HG03095 (cell line): Measurements from ENCODE around the gene GPR37.
A peak's percentile ranks its signal among the peaks of the same experiment; 100 is the strongest.

Experiments used
- ATAC-seq: cut with Tn5 transposase; IDR thresholded peaks from one replicate; pipeline ENCODE4 v1.9.1; 2021; ENCODE audit warnings: moderate library complexity; ENCODE audit not compliant: unreplicated experiment

GPR37 gene, protein sequence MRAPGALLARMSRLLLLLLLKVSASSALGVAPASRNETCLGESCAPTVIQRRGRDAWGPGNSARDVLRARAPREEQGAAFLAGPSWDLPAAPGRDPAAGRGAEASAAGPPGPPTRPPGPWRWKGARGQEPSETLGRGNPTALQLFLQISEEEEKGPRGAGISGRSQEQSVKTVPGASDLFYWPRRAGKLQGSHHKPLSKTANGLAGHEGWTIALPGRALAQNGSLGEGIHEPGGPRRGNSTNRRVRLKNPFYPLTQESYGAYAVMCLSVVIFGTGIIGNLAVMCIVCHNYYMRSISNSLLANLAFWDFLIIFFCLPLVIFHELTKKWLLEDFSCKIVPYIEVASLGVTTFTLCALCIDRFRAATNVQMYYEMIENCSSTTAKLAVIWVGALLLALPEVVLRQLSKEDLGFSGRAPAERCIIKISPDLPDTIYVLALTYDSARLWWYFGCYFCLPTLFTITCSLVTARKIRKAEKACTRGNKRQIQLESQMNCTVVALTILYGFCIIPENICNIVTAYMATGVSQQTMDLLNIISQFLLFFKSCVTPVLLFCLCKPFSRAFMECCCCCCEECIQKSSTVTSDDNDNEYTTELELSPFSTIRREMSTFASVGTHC

DNA sequence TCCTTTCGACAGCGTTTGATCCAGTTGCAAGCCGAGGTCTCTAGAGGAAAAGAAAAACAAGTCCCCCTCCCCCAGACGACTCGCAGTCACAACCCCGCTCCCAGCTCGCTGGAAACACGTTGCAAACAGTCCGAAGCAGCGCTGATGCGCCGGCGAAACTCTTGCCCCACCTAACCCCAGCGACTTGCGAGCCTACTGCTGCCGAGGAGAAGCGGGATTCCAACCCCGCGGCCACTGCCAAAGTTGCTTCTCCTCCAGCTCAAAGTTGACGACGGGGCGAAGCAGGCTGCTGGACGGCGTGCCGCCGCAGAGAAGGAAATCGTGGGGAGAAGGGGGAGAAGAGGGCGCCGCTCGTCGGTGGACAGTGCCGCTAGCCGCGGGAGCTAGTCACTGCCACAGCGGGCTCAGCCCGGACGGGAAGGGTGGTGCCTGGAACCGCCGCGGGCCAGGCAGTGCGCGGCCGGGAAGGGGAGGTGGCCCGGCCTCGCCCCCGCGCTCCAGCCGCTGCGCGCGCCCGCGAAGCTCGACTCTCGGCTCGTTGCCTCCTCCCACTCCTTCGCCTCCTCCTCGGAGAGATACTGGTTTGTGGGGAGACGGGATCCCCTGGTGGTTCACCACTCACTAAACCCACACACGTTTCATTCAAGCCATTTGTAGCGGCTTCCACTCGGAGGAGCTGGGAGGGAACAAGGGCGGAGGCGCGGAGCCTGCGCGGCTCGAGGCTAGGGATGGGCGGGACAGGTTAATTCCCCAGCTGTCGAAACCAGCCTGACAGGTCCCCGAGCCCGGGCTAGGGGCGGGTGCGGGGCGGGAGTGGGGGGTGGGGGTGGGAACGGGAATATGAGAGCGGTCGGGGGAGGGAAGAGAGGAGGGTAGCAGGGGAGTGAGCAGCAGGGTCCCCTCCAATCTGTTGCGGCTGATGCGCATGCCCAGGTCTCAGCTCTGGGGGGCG lies at the start of gene GPR37:
Gene GPR37, minus strand, starts transcription at position 392 of the 952 bp plus-strand sequence. CDS start 816 bp downstream, outside the sequence.
- ATAC-seq, result peak; percentile 67

DNA sequence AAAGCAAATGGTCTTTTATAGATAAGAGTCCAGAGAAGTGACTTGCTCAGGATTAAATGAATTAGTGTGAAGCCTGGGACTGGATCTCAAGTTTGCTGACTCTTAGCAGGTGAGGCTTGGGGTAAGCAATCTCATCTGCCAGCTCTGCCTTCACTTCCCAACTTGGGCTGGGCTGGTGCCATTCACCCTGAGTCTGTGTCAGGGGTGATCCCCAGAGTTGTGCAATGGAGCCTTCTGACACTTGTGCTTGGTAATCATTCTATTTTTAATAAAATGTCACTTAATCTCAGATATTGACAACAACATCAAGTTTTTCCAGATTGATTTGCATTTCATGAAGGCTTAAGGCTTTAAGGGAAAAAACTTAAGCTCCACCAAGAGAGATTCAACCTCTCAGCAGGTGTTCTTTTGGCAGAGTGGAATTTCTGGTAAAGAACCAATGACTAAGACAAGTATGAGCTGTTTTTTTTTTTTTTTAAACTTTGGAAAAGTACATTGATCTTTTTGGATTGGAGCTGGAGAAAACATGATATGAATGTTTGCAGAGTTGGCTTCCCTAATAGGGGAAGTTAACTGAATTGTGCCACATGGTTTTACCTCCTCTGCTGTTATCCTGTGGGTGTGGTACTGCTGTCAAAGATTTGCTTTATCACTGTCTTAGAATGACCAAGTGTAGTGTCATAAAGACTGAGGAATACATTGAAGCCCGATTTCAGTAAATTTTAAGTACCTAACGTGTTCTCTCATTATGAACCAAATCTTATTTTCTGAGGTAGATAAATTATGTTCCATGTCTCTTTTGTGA lies 48.6 kb upstream of the GPR37 start:
- no peak for ATAC-seq

DNA sequence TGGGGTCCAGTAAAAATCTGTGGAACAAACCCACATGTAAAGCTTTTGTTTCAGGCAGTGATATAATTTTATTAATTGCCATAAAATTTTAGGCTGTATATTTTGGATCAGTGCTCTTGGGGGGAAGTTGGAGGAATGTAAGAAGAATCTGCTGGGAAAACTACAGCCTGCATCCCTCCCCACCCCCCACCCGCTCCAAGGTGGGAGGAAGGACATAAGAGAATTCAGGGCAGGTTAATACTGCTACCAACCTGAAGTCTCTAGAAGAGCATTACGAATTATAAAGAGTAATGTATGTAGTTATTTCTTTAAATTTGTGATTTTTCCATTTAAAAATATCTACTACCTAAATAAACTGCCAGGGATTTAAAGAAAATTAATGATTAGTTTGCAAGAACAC lies 47.2 kb upstream of the GPR37 start:
- no peak for ATAC-seq

DNA sequence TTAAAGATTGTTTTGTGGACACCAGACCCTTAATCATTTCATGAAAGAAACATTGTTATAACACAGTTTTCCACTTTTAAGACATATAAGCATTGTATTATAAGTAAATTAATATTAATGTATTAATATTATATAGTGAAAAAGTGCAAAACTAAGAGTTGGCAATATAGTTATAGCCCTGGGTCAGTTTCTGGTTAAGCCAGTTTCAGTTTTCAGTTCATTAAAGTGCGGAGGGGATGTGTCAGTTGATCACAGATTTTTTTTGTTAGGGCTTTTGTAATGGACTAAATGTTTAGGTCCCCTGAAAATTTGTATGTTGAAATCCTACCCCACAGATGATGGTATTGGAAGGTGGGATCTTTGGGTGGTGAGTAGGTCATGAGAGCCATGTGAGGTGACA lies 45.7 kb upstream of the GPR37 start:
- ATAC-seq, result no peak

DNA sequence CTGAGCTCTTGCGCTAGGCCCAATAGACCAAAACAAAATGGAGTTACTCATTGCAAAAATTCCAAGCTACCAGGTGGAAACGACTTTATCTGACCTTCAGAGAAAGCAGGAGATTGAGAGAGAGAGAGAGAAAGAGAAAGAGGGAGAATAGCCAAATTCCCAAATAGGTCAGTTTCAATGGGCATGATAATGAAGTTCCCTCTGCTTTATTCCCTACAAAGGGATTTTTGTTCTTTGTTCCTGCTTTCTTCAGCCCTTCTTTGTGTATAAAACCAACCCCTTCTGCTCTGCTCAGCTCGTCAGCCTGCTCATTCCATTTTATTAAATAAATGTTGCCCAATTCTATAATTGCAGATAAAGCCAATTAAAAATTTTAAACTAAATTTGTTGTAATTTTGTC lies 45.0 kb upstream of the GPR37 start:
- no peak for ATAC-seq

DNA sequence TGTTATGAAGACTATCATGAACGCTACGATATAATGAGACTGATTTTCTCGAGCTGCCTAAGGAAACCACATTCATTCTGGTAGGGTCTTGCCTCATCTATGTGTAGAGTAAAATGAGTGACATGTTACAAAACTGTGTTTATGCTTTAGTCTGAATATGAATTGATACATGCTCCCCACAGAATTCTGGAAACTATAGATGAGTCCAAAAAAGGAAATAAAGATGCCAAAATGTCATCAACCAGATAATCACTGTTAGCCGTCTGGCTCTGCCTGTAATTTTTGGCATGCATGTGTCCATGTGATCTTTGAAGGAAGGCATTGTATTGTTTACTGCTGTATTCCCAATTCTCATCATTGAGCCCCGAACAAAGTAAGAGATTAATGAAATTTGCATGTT lies 42.6 kb upstream of the GPR37 start:
- ATAC-seq, result no peak

DNA sequence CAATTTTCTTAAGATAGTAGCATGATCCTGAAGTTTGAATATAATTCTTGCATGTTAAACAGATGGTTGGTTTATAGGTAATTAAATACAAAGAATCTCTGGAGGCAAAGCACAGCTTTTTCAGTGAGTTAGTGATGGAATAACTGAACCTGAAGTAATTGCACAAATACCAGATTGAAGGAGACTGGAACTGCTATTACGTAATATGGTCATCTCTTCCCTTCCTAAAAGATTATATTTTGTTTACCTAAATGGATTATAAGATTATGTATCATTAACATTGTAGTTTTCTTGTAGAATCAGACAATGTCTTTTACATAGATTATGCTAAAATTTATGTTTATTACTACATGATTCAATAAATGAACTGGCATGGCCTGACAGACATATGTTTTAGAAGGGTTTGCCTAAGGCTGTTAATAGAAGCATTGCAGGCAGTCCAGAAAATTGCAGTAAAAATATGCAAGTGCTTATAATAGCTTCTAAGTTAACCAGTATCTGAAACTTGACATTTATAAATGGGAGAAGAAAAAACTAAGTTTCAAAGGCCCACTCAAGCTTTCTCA lies 35.8 kb upstream of the GPR37 start:
- no peak for ATAC-seq

DNA sequence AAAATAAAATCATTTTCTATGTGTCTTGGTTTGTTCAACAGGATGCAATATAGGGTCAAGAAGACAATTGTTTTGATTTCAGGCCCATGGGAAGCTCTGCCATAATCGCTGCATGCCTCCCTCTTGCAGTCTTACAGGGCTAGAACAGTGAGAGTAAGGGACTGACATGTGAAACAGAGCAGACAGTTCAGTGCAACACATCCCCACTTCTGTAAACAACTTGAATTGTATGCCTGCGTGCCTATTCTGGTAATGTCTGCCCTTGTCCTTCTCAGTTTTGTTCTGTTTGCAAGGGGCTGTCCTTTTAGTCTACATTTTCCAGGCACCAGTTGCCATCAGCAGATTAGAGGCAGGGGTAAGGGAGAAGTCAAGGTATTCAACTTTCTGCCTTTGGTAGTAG lies 34.8 kb upstream of the GPR37 start:
- ATAC-seq, result no peak

DNA sequence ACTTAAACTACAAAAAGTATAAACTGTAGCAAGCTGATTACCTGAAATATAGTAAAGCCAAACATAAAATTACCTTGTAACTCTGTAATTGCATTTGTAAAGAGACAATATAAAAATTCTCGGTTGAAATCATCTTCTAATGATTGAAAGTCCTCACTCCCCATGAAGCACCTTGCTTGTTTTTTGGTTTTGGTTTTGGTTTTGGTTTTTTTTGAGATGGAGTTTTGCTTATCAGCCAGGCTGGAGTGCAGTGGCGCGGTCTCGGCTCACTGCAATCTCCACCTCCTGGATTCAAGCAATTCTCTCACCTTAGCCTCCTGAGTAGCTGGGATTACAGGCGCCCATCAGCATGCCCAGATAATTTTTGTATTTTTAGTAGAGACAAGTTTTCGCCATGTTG lies 33.9 kb upstream of the GPR37 start:
- no peak for ATAC-seq

DNA sequence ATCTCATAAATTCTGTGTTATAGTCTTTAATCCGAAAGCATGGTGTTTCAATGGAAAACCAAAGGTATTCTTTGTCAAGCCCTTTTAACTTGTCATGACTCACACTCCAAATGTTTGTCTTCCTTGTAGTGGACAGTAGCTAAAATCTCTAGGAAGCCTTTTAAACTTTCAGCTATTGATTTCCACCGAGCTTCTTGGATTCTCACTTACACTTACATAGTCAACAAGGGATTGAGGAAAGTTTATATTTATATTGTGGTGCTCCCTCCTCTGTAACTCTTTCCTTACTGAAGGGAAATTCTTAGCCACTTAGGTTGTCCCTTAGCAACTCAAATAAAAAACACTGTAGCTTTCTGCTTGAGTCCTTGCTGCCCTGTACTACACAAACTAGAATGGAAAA lies 31.2 kb upstream of the GPR37 start:
- no peak for ATAC-seq

DNA sequence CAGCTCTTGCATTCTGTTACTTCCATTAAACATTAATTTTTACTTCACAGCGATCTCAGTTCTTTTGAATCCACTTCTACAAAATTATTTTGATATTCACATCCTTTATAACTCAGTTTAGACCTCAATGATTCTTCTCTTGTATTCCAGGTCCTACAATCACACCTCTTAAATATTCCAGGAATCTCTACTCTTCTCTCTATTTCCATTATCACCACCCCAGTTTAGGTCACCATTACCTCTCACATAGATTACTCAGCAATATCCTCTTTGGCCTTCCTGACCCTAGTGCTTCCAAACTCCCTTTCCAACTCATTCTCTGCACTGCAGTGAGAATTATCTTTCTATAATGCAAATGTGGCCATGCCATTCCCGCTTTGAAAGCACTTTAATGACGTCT lies 27.1 kb upstream of the GPR37 start:
- ATAC-seq, result no peak

DNA sequence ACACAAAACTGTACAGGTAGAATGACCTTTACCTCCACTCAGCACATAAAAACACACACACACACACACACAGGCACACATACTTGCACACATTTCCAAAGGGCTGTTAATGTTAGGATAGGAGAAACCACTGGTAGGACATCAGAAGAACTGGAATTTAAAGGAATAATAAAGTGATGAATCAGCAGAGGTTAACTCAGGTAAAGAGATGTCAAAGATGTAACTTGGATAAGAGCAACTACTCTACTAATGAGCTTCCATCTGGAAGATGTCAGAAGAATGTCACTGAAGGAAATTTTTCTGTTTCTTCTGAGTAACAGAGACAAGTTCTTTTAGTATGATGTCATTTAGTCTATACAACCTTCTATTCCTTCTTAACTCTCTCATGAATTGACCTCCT lies 26.4 kb upstream of the GPR37 start:
- no peak for ATAC-seq

DNA sequence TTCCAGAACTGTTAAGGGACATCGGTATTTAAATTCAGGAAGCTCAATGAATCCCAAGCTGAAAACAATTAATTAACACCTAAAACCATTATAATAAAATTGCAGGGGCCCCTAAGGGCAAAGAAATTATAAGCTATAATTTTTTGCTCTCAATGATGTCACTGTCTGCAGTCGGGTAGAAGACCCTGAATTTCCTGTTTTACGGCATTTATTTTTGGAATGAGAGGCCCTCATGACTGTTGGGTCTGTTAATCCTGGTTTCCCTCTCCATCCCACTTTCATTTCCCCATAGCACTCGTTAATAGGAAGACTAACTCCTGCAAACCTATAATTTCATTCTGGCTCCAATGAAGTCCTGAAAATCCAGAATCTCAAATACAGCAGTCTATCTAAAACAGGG lies 25.8 kb upstream of the GPR37 start:
- no peak for ATAC-seq

DNA sequence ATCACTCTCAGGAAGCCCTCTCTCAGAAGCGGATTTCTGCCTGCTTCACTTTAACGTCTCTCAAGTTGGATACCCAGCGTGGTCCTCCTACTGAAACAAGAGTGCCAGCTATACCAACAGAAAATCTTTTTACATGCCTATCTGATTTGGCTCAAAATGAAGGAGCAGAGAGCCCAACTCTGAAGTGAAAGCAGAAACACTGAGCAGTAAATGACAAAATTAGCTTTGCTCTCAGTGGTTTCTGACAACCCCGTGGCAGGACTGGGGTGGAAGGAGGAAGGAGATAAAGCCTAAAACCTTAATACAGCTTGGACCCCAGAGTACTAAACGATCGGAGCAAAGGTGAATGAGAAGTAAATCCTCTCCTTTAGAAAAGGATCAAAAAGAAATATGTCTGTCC lies 25.1 kb upstream of the GPR37 start:
- no peak for ATAC-seq

DNA sequence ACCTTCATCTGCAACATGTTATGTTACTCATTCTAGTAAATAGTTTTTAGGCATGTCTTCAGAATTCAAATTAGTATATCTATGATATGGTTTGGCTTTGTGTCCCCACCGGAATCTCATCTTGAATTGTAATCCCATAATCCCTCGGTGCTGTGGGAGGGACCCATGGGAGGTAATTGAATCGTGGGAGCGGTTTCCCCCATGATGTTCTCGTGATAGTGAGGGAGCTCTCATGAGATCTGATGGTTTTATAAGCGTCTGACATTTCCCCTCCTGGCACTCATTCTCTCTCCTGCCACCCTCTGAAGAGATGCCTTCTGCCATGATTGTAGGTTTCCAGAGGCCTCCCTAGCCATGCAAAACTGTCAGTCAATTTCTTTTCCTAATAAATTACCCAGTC lies 20.4 kb upstream of the GPR37 start:
- ATAC-seq, result no peak

DNA sequence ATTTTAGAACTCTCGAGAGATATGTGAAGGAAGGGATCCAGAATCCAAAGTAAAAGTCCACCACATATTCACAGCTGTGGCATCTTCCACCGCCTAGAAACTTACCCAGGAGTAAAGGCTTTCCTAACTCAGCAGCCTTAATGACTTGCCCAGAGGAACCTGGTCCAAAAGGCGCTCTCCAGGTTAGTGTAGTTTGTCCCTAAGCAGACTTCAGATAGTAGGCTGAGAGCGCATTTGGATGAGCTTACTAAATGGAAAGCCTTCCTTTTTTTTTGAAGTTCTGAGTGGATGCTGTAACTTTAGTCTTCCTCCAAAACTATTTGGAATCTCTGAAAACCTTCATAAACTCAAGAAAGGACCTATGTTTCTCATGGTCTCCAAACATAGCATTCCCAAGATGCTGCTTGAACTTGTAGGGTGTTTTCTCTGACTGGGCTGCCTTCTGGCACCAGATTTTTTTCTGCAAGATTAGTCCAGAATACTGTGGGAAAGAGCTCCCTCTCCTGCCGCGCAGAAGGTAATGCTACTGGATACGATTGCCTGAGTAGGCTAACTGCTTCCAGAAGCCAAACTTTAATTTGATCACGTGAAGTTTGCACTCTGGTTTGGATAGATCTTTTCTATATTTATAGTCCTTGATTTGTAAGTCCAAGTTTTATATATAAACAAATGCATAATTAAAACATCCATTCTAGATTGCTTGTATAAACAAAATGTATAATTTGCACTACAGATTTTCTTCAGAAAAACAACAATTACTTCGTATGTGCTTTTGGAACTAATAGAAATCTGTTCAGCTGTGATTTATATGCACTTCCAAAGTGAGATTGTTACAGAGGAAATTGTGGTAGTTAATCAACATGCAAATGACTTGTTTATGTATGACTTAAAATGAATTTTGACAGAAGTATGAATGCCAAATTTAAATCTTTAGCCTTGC lies 19.6 kb upstream of the GPR37 start:
- ATAC-seq, result peak; percentile 80

DNA sequence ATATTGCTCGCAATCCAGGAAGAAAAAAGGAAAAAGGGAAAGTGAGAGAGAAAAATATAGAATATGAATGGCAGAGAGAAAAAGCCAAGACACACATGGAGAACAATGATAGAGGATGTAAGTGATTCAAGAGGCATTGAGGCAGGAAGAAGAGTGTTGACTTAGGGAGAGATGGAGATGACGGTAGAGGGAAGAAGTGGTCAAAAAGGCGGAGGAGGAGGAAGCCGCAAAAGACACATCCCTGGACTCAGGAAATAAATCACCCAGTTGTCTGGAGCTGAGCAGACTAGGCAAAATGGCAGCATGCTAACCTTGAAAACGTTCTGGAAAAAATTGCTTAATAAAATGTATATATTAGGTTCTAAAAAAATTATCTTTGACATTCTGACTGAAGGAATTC lies 17.7 kb upstream of the GPR37 start:
- ATAC-seq, result no peak

DNA sequence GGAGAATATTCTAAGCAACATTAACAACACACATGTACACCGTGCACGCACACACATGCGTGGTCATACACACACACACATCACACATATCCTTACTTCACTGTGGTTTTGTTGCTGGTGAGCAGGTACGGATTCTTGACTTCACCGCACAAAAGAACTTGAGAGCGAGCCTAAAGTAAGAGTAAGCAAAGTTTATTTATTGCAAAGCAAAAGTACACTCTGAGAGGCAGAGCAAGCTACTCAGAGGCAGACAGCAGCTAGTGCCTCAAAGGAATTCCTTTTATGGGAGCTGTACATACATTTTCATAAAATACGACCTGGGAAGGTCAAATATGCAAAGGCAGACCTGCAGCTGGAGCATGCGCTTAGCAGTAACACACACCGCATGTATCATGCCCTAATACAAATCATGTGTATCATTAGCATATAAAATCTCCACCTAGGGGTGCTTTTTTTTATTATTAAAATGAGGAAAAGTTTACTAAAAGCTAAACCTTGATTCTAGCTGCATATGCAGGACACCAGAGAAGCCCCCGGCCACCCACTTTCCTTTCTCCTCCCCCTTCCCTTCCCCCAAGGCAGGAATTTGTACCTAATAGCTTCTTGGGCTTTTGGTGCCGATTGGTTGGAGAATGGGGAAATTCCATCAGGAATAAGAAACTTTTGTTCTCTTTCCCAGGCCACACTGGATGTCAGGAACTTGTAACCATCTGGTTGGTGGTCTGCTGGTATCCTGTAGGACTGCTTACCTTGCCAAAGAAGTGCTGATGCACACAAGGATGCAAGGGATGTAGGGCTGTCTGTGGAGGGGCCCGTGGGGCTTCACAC lies 16.5 kb upstream of the GPR37 start:
- no peak for ATAC-seq
